C4-2B (cell line): ENCODE data around the gene STPG2.
"Not testable (repeated sequence)": the region's sequence is repeated elsewhere in the genome, so short reads cannot be mapped to it uniquely, and the experiment has no call there.

Experiments used
- H3K27ac ChIP-seq: fragments of 450-650 bp; 2 replicates; pipeline ENCODE4 v1.5.1; 2017
- CTCF ChIP-seq: fragments of 450-650 bp; conservative IDR thresholded peaks from 2 replicates; pipeline ENCODE4 v1.5.1; 2017; ENCODE audit warnings: mild to moderate bottlenecking
- ZFX ChIP-seq: fragments of 450-650 bp; IDR thresholded peaks from 2 replicates; pipeline ENCODE4 v1.6.1; 2017

The STPG2 gene

GRCh38 chr4:97917115-97917514 lies 226.2 kb downstream of the STPG2 start:
- TF ChIP-seq ZFX (no peak), CTCF (no peak)
- H3K27ac ChIP-seq, result no peak overlapping the region

GRCh38 chr4:97912156-97912555 lies 231.1 kb downstream of the STPG2 start:
- TF ChIP-seq CTCF (no peak), ZFX (no peak)

GRCh38 chr4:97911236-97911906 lies 231.9 kb downstream of the STPG2 start:
- no peak overlapping the region for H3K27ac ChIP-seq
- TF ChIP-seq CTCF, result no peak
- no peak for TF ChIP-seq ZFX

More at GRCh38 chr4:97912156-97912555, 231.1 kb downstream of the STPG2 start:
- H3K27ac ChIP-seq, result no peak overlapping the region

GRCh38 chr4:97910005-97910404 lies 233.3 kb downstream of the STPG2 start:
- TF ChIP-seq CTCF, result peak; percentile 29
- no peak for TF ChIP-seq ZFX
- H3K27ac ChIP-seq, result no peak overlapping the region

- not testable (repeated sequence) for H3K27ac ChIP-seq
Measured at GRCh38 chr4:97903436-97904189, 239.7 kb downstream of the STPG2 start.

GRCh38 chr4:97900229-97900628 lies 243.0 kb downstream of the STPG2 start:
- no peak for TF ChIP-seq CTCF
- TF ChIP-seq ZFX, result no peak
- H3K27ac ChIP-seq, result no peak overlapping the region

GRCh38 chr4:97892592-97893266 lies 250.5 kb downstream of the STPG2 start:
- TF ChIP-seq ZFX (no peak), CTCF (no peak)
- H3K27ac ChIP-seq, result no peak overlapping the region
